Neural cell (in vitro differentiated cells): Measurements from ENCODE around the gene HPX. TPM values are rescaled to one million over a fixed set of nuclear protein-coding genes. Genes with fewer than 3 reads are reported as not detected.

ENCODE experiments used
- H2AFZ ChIP-seq: fragments of 200-600, 300-800 bp; sonication (generic), shearing (Covaris generic); 2 replicates; pipeline ENCODE4 v1.6.0; 2014; ENCODE audit warnings: low read depth, mild to moderate bottlenecking, antibody characterized with exemption, low read length, moderate library complexity
- H3F3A ChIP-seq: fragments of 200-600 bp; shearing (Covaris generic); 2 replicates; pipeline ENCODE4 v1.6.1; 2016; ENCODE audit warnings: mild to moderate bottlenecking, moderate library complexity, mixed read lengths, antibody characterized with exemption, low read length; ENCODE audit not compliant: insufficient read depth, poor library complexity, severe bottlenecking
- H3K27ac ChIP-seq: fragments of 200-600, 300-800 bp; sonication (generic), shearing (Covaris generic); 2 replicates; pipeline ENCODE4 v1.5.1; 2014; ENCODE audit warnings: mild to moderate bottlenecking, low read length, moderate library complexity
- H3K27me3 ChIP-seq: fragments of 300-800, 200-600 bp; sonication (generic), shearing (Covaris generic); 2 replicates; pipeline ENCODE4 v1.6.0; 2014; ENCODE audit warnings: mild to moderate bottlenecking, low read depth, low read length, moderate library complexity; ENCODE audit not compliant: insufficient read depth
- H3K36me3 ChIP-seq: fragments of 300-800, 200-600 bp; sonication (generic), shearing (Covaris generic); 2 replicates; pipeline ENCODE4 v1.5.1; 2014; ENCODE audit warnings: mild to moderate bottlenecking, antibody characterized with exemption, low read length, moderate library complexity; ENCODE audit not compliant: insufficient read depth
- H3K4me2 ChIP-seq: fragments of 300-800, 200-600 bp; sonication (generic), shearing (Covaris generic); 2 replicates; pipeline ENCODE4 v1.6.0; 2014; ENCODE audit warnings: mild to moderate bottlenecking, low read length
- H3K4me3 ChIP-seq: fragments of 300-800, 200-600 bp; sonication (generic), shearing (Covaris generic); 2 replicates; pipeline ENCODE4 v1.5.1; 2014; ENCODE audit warnings: mild to moderate bottlenecking, low read length, moderate library complexity
- H3K79me2 ChIP-seq: fragments of 200-600 bp; shearing (Covaris generic); replicated peaks from 2 replicates; pipeline ENCODE4 v1.6.0; 2014; ENCODE audit warnings: mild to moderate bottlenecking, low read length, moderate library complexity; ENCODE audit not compliant: insufficient read depth
- H3K9ac ChIP-seq: fragments of 300-800, 200-600 bp; sonication (generic), shearing (Covaris generic); 2 replicates; pipeline ENCODE4 v1.6.1; 2016; ENCODE audit warnings: mild to moderate bottlenecking, low read length, mixed read lengths
- H3K9me2 ChIP-seq: fragments of 200-600 bp; shearing (Covaris generic); 2 replicates; pipeline ENCODE4 v1.6.1; 2016; ENCODE audit warnings: mild to moderate bottlenecking, low read length, mixed read lengths; ENCODE audit not compliant: insufficient read depth
- H3K9me3 ChIP-seq: fragments of 200-600, 300-800 bp; sonication (generic), shearing (Covaris generic); 2 replicates; pipeline ENCODE4 v1.6.1; 2016; ENCODE audit warnings: mild to moderate bottlenecking, mixed run types, low read length, moderate library complexity, mixed read lengths
- H4K20me1 ChIP-seq: fragments of 200-600 bp; shearing (Covaris generic); 2 replicates; pipeline ENCODE4 v1.6.1; 2016; ENCODE audit warnings: mild to moderate bottlenecking, mixed run types; ENCODE audit not compliant: insufficient read depth
- CTCF ChIP-seq: fragments of 450-650 bp; IDR thresholded peaks from 2 replicates; pipeline ENCODE4 v1.5.1; 2014; ENCODE audit warnings: antibody characterized with exemption, mild to moderate bottlenecking, moderate library complexity; ENCODE audit not compliant: poor library complexity, severe bottlenecking
- EP300 ChIP-seq: fragments of 450-650 bp; conservative IDR thresholded peaks from 2 replicates; pipeline ENCODE4 v1.6.1; 2014; ENCODE audit warnings: antibody characterized with exemption, mild to moderate bottlenecking, moderate library complexity; ENCODE audit not compliant: poor library complexity, severe bottlenecking
- EZH2 ChIP-seq: fragments of 200-600, 300-800 bp; shearing (Covaris generic), sonication (generic); IDR thresholded peaks from 2 replicates; pipeline ENCODE4 v1.6.1; 2014; ENCODE audit warnings: antibody characterized with exemption, low read length, borderline replicate concordance, mild to moderate bottlenecking; ENCODE audit not compliant: insufficient read depth, poor library complexity, severe bottlenecking
- MXI1 ChIP-seq: fragments of 450-650 bp; conservative IDR thresholded peaks from 2 replicates; pipeline ENCODE4 v1.6.1; 2014; ENCODE audit warnings: antibody characterized with exemption, mild to moderate bottlenecking; ENCODE audit not compliant: poor library complexity, severe bottlenecking
- POLR2AphosphoS5 ChIP-seq: IDR thresholded peaks from 2 replicates; pipeline ENCODE4 v1.6.1; 2012
- RAD21 ChIP-seq: fragments of 450-650 bp; conservative IDR thresholded peaks from 2 replicates; pipeline ENCODE4 v1.6.1; 2014; ENCODE audit warnings: antibody characterized with exemption, mild to moderate bottlenecking, moderate library complexity
- REST ChIP-seq: IDR thresholded peaks from 2 replicates; pipeline ENCODE4 v1.6.1; 2012; ENCODE audit warnings: borderline replicate concordance
- SMC3 ChIP-seq: fragments of 450-650 bp; conservative IDR thresholded peaks from 2 replicates; pipeline ENCODE4 v1.6.1; 2014; ENCODE audit warnings: antibody characterized with exemption, mild to moderate bottlenecking, moderate library complexity; ENCODE audit not compliant: poor library complexity
- TAF1 ChIP-seq: IDR thresholded peaks from 2 replicates; pipeline ENCODE4 v1.6.1; 2012; ENCODE audit warnings: low read depth
- polyA plus RNA-seq: library from polyadenylated mRNA; depleted of rRNA; stranded (reverse); fragments of >200 nt; gene quantifications from 2 replicates; pipeline ENCODE4 v1.2.3, GENCODE V29; 2014

The HPX gene
- polyA plus RNA-seq, 1 donor from 2014 or later: 11.1 TPM

- H2AFZ ChIP-seq: no peak overlapping the region
- no peak overlapping the region for H3K4me3 ChIP-seq
- H3F3A ChIP-seq: no peaks in the 10 kb centered on the region
- no peaks in the 10 kb centered on the region for H4K20me1 ChIP-seq
- peaks cover 23% of the 10 kb centered on the region for H3K79me2 ChIP-seq
- no peaks in the 10 kb centered on the region for H3K36me3 ChIP-seq
- TF ChIP-seq RAD21 (no peak), POLR2AphosphoS5 (no peak), MXI1 (no peak), TAF1 (no peak), EZH2 (no peak), EP300 (no peak), REST (no peak), CTCF (no peak), SMC3 (no peak)
- no peak overlapping the region for H3K27ac ChIP-seq
- no peaks in the 10 kb centered on the region for H3K9me3 ChIP-seq
- no peaks in the 10 kb centered on the region for H3K27me3 ChIP-seq
- no peaks in the 10 kb centered on the region for H3K9me2 ChIP-seq
- H3K4me2 ChIP-seq: no peak overlapping the region
- no peak overlapping the region for H3K9ac ChIP-seq
Measured at GRCh38 chr11:6476571-6476970, 35.8 kb upstream of the HPX start.

- no peaks in the 10 kb centered on the region for H3K36me3 ChIP-seq
- no peaks in the 10 kb centered on the region for H4K20me1 ChIP-seq
- H3K27me3 ChIP-seq: no peaks in the 10 kb centered on the region
- no peak for TF ChIP-seq REST
- TF ChIP-seq RAD21: no peak
- TF ChIP-seq SMC3: no peak
- no peak for TF ChIP-seq EZH2
- TF ChIP-seq TAF1: no peak
- TF ChIP-seq MXI1: no peak
- no peak for TF ChIP-seq POLR2AphosphoS5
- H3K9me3 ChIP-seq: no peaks in the 10 kb centered on the region
- H3K27ac ChIP-seq: no peak overlapping the region
- H3K4me3 ChIP-seq: no peak overlapping the region
- no peaks in the 10 kb centered on the region for H3F3A ChIP-seq
- no peak overlapping the region for H2AFZ ChIP-seq
- no peaks in the 10 kb centered on the region for H3K9me2 ChIP-seq
- peaks cover 21% of the 10 kb centered on the region for H3K79me2 ChIP-seq
- H3K4me2 ChIP-seq: no peak overlapping the region
- H3K9ac ChIP-seq: no peak overlapping the region
Measured at GRCh38 chr11:6475936-6476335, 35.1 kb upstream of the HPX start.
